ENCODE measurements around the gene TRIP12.
"Not testable (repeated sequence)": the region's sequence is repeated elsewhere in the genome, so short reads cannot be mapped to it uniquely, and the experiment has no call there.

Gene TRIP12

GRCh38 chr2:229910147-229910831 is 11.5 kb downstream of the TRIP12 start:
- Histone ChIP-seq H3K27me3 (ENCODE audit: control insufficient read depth, insufficient read depth, low read length) (no peaks in the 10 kb centered on the region), H3K27ac (ENCODE audit: low read depth, low read length) (no peak overlapping the region), H3K36me3 (ENCODE audit: control insufficient read depth, insufficient read depth, low read length) (no peaks in the 10 kb centered on the region), H3K4me1 (ENCODE audit: control insufficient read depth, insufficient read depth, low read length) (peaks cover 5% of the 10 kb centered on the region), H3K4me3 (ENCODE audit: low read length) (no peak overlapping the region), H3K9ac (ENCODE audit: low read length) (no peak overlapping the region)

- Histone ChIP-seq H3K4me1 (ENCODE audit: control insufficient read depth, insufficient read depth, low read length) (peaks cover 5% of the 10 kb centered on the region), H3K27me3 (ENCODE audit: control insufficient read depth, insufficient read depth, low read length) (no peaks in the 10 kb centered on the region)
Observed at GRCh38 chr2:229909090-229909489, 12.7 kb downstream of the TRIP12 start.

DNA sequence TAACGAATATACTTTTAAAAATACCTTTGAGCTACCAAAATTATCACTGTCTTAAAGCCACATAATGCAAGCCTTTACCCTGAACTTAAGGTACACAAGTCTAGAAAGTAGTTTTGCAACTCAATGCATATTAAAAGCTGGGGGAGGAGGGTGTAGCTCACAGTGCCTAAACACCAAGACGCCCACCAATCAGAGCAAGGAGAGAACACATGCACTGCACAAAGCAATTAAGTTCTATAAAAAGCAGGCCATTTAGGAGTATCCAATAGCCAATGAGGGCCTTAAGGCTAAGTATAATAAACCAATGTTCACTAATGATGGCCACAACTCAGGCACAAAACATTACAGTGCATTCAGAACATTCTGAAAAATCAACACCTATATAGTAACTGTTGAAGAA is 16.2 kb downstream of the TRIP12 start:
- Histone ChIP-seq H3K27ac (ENCODE audit: low read depth, low read length) (no peak overlapping the region), H3K4me1 (ENCODE audit: control insufficient read depth, insufficient read depth, low read length) (no peaks in the 10 kb centered on the region), H3K36me3 (ENCODE audit: control insufficient read depth, insufficient read depth, low read length) (no peaks in the 10 kb centered on the region)

More at GRCh38 chr2:229909090-229909489, 12.7 kb downstream of the TRIP12 start:
- Histone ChIP-seq H3K36me3 (ENCODE audit: control insufficient read depth, insufficient read depth, low read length) (no peaks in the 10 kb centered on the region), H3K9ac (ENCODE audit: low read length) (no peak overlapping the region), H3K4me3 (ENCODE audit: low read length) (no peak overlapping the region), H3K27ac (ENCODE audit: low read depth, low read length) (no peak overlapping the region)

GRCh38 chr2:229903037-229903436 is 18.8 kb downstream of the TRIP12 start:
- Histone ChIP-seq H3K27ac (ENCODE audit: low read depth, low read length) (no peak overlapping the region), H3K9ac (ENCODE audit: low read length) (no peak overlapping the region), H3K4me3 (ENCODE audit: low read length) (no peak overlapping the region), H3K36me3 (ENCODE audit: control insufficient read depth, insufficient read depth, low read length) (no peaks in the 10 kb centered on the region), H3K27me3 (ENCODE audit: control insufficient read depth, insufficient read depth, low read length) (no peaks in the 10 kb centered on the region), H3K4me1 (ENCODE audit: control insufficient read depth, insufficient read depth, low read length) (no peaks in the 10 kb centered on the region)

More for the DNA sequence above, 16.2 kb downstream of the TRIP12 start:
- Histone ChIP-seq H3K9ac (ENCODE audit: low read length) (no peak overlapping the region), H3K4me3 (ENCODE audit: low read length) (no peak overlapping the region), H3K27me3 (ENCODE audit: control insufficient read depth, insufficient read depth, low read length) (no peaks in the 10 kb centered on the region)

DNA sequence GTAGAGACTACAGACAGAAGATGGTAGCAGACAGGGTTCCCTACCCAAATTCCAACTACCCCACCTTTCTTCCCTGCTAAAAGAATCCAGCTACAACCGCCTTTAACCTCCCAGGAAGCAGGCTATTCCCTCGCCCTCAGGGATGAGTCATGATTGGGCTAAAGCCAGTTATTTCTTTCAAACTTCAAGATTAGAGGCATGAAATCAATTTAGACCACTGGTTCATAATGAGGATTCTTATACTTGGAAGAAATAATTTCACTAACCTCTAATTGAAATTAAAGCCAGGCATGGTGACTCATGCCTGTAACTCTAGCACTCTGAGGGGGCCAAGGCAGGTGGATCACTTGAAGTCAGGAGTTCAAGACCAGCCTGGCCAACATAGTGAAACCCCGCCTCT is 20.0 kb downstream of the TRIP12 start:
- Histone ChIP-seq H3K9ac (ENCODE audit: low read length) (no peak overlapping the region), H3K36me3 (ENCODE audit: control insufficient read depth, insufficient read depth, low read length) (no peaks in the 10 kb centered on the region), H3K27ac (ENCODE audit: low read depth, low read length) (no peak overlapping the region), H3K4me1 (ENCODE audit: control insufficient read depth, insufficient read depth, low read length) (no peaks in the 10 kb centered on the region), H3K27me3 (ENCODE audit: control insufficient read depth, insufficient read depth, low read length) (no peaks in the 10 kb centered on the region), H3K4me3 (ENCODE audit: low read length) (no peak overlapping the region)

GRCh38 chr2:229900514-229900913 is 21.3 kb downstream of the TRIP12 start:
- not testable (repeated sequence) for H3K27me3 ChIP-seq (ENCODE audit: control insufficient read depth, insufficient read depth, low read length); H3K36me3 ChIP-seq (ENCODE audit: control insufficient read depth, insufficient read depth, low read length); H3K9ac ChIP-seq (ENCODE audit: low read length); H3K4me1 ChIP-seq (ENCODE audit: control insufficient read depth, insufficient read depth, low read length); H3K4me3 ChIP-seq (ENCODE audit: low read length); H3K27ac ChIP-seq (ENCODE audit: low read depth, low read length)

DNA sequence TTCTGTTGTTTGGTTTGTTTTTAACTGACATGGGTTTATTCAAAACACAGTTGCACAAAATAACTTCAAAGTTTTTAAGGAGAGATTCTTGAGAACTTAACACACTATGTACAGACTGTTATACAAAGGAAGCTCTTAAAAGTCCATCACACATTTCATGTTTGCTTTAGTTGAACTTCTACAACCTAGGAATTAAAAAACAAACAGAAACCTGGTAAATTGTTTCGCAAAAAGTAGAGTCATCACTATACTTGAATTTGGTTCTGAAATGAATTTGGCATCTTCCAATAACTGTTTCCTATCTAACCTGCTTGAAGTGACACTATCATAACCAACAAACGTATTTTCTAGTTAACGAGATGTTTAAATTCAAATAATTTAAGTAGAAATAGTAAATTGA is 21.8 kb downstream of the TRIP12 start:
- Histone ChIP-seq H3K9ac (ENCODE audit: low read length) (no peak overlapping the region), H3K27ac (ENCODE audit: low read depth, low read length) (no peak overlapping the region), H3K4me3 (ENCODE audit: low read length) (no peak overlapping the region), H3K36me3 (ENCODE audit: control insufficient read depth, insufficient read depth, low read length) (no peaks in the 10 kb centered on the region), H3K27me3 (ENCODE audit: control insufficient read depth, insufficient read depth, low read length) (no peaks in the 10 kb centered on the region), H3K4me1 (ENCODE audit: control insufficient read depth, insufficient read depth, low read length) (no peaks in the 10 kb centered on the region)

- H3K36me3 ChIP-seq (ENCODE audit: control insufficient read depth, insufficient read depth, low read length) = no peaks in the 10 kb centered on the region
- H3K9ac ChIP-seq (ENCODE audit: low read length) = no peak overlapping the region
- H3K4me3 ChIP-seq (ENCODE audit: low read length) = no peak overlapping the region
- no peaks in the 10 kb centered on the region for H3K27me3 ChIP-seq (ENCODE audit: control insufficient read depth, insufficient read depth, low read length)
- H3K4me1 ChIP-seq (ENCODE audit: control insufficient read depth, insufficient read depth, low read length) = no peaks in the 10 kb centered on the region
- no peak overlapping the region for H3K27ac ChIP-seq (ENCODE audit: low read depth, low read length)
Observed at GRCh38 chr2:229899604-229900003, 22.2 kb downstream of the TRIP12 start.

DNA sequence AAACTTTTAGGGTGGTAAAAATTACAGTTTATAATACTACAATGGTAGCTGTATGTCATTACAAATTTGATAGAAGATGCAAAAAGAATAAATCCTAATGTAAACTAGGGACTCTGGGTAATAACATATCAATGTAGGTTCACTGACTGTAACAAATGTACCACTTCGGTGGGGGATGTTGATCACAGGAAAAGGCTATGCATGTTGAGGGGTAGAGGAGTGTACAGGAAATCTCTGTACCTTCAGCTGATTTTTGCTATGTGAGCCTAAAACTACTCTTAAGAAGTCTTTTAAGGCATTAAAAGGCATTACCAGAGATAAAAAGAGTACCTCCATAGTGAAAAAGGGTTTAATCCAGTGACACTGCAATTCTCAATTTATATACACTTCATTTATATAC is 25.0 kb downstream of the TRIP12 start:
- H3K9ac ChIP-seq (ENCODE audit: low read length) = no peak overlapping the region
- no peak overlapping the region for H3K27ac ChIP-seq (ENCODE audit: low read depth, low read length)
- H3K4me3 ChIP-seq (ENCODE audit: low read length) = no peak overlapping the region
- peaks cover 3% of the 10 kb centered on the region for H3K4me1 ChIP-seq (ENCODE audit: control insufficient read depth, insufficient read depth, low read length)
- no peaks in the 10 kb centered on the region for H3K27me3 ChIP-seq (ENCODE audit: control insufficient read depth, insufficient read depth, low read length)
- no peaks in the 10 kb centered on the region for H3K36me3 ChIP-seq (ENCODE audit: control insufficient read depth, insufficient read depth, low read length)

- Histone ChIP-seq H3K27ac (ENCODE audit: low read depth, low read length) (no peak overlapping the region), H3K9ac (ENCODE audit: low read length) (no peak overlapping the region), H3K4me3 (ENCODE audit: low read length) (no peak overlapping the region), H3K4me1 (ENCODE audit: control insufficient read depth, insufficient read depth, low read length) (no peaks in the 10 kb centered on the region), H3K36me3 (ENCODE audit: control insufficient read depth, insufficient read depth, low read length) (no peaks in the 10 kb centered on the region), H3K27me3 (ENCODE audit: control insufficient read depth, insufficient read depth, low read length) (no peaks in the 10 kb centered on the region)
Observed at GRCh38 chr2:229889023-229889422, 32.8 kb downstream of the TRIP12 start.

DNA sequence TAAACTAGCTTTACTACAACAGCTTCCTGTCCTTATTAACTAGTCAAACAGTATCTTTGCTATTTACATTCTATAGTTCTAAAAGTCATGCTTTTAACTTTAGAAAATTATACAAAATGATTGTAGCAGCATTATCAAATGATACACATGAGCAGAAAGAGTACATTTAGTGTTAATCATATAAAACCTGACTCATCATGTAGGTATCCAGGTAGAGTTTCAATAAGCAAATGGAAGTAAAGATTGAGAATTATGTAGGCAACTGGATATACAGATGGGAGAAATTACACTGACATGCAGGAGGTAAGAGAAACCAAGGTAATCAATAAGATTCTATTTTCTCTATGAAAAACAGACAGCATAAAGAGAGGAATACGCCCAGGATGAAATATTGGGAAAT is 33.8 kb downstream of the TRIP12 start:
- Histone ChIP-seq H3K36me3 (ENCODE audit: control insufficient read depth, insufficient read depth, low read length) (no peaks in the 10 kb centered on the region), H3K27me3 (ENCODE audit: control insufficient read depth, insufficient read depth, low read length) (no peaks in the 10 kb centered on the region), H3K4me3 (ENCODE audit: low read length) (no peak overlapping the region), H3K27ac (ENCODE audit: low read depth, low read length) (no peak overlapping the region), H3K4me1 (ENCODE audit: control insufficient read depth, insufficient read depth, low read length) (no peaks in the 10 kb centered on the region), H3K9ac (ENCODE audit: low read length) (no peak overlapping the region)

- no peak overlapping the region for H3K27ac ChIP-seq (ENCODE audit: low read depth, low read length)
- no peaks in the 10 kb centered on the region for H3K27me3 ChIP-seq (ENCODE audit: control insufficient read depth, insufficient read depth, low read length)
- no peaks in the 10 kb centered on the region for H3K36me3 ChIP-seq (ENCODE audit: control insufficient read depth, insufficient read depth, low read length)
- no peaks in the 10 kb centered on the region for H3K4me1 ChIP-seq (ENCODE audit: control insufficient read depth, insufficient read depth, low read length)
- no peak overlapping the region for H3K9ac ChIP-seq (ENCODE audit: low read length)
- H3K4me3 ChIP-seq (ENCODE audit: low read length) = no peak overlapping the region
Observed at GRCh38 chr2:229887441-229887840, 34.4 kb downstream of the TRIP12 start.
